Measurements from ENCODE around the gene SP7. TPM values are rescaled to one million over a fixed set of nuclear protein-coding genes. Genes with fewer than 3 reads are reported as not detected.

Gene SP7
- total and polyA plus RNA-seq, 9 of the 15 experiments (the other 6 are each of a cell fraction or from before 2014, with no cell fraction given): 0.04 TPM; not detected in 8

GRCh38 chr12:53344824-53345485, 8.8 kb upstream of the SP7 start (continued):
- TF ChIP-seq ZBTB9 (CRISPR knock-in tag; IDR thresholded peaks at IDR 0.05): no peak
- TF ChIP-seq SMARCE1 (IDR thresholded peaks at IDR 0.05): no peak
- TF ChIP-seq NFRKB (IDR thresholded peaks at IDR 0.05; ENCODE audit: low read depth): no peak
- TF ChIP-seq ZNF3 (CRISPR knock-in tag; IDR thresholded peaks at IDR 0.05): no peak
- no peak for TF ChIP-seq ZNF76 (CRISPR knock-in tag; IDR thresholded peaks at IDR 0.05; ENCODE audit: borderline replicate concordance)
- TF ChIP-seq SLC30A9 (CRISPR knock-in tag; IDR thresholded peaks at IDR 0.05): no peak
- no peak for TF ChIP-seq RBM25 (IDR thresholded peaks at IDR 0.05; ENCODE audit: low read depth, low read length, severe bottlenecking)
- no peak for TF ChIP-seq SAP30 (IDR thresholded peaks at IDR 0.05; ENCODE audit: borderline replicate concordance, insufficient read depth, low read depth, low read length, poor library complexity, severe bottlenecking)
- no peak for TF ChIP-seq DIDO1 (tag; IDR thresholded peaks at IDR 0.05; ENCODE audit: low read depth)
- no peak for TF ChIP-seq MEF2A (IDR thresholded peaks at IDR 0.05; ENCODE audit: control insufficient read depth, low read depth, low read length)
- TF ChIP-seq EGR1 (conservative IDR thresholded peaks at IDR 0.05): no peak
- no peak for TF ChIP-seq NR2C2 (CRISPR knock-in tag; IDR thresholded peaks at IDR 0.05)
- 0 out of 2 replicates have a peak, but pooled peaks have one; percentile 47 for TF ChIP-seq NR2C2 (tag; IDR thresholded peaks at IDR 0.05)
- TF ChIP-seq GTF2F1 (IDR thresholded peaks at IDR 0.05; ENCODE audit: low read depth, low read length): no peak
- TF ChIP-seq RAD21 (CRISPR knock-in tag; conservative IDR thresholded peaks at IDR 0.05 in 1 of 2, IDR thresholded peaks at IDR 0.05 in 1 of 2): peak; percentile 92 to 96
- no peak for TF ChIP-seq ZNF41 (CRISPR knock-in tag; conservative IDR thresholded peaks at IDR 0.05)
- TF ChIP-seq RERE (CRISPR knock-in tag; IDR thresholded peaks at IDR 0.05; ENCODE audit: borderline replicate concordance): no peak

Data from K562 (cell line).